H7 (cell line): ENCODE results near the gene CEMIP. TPM values are rescaled to one million over a fixed set of nuclear protein-coding genes. Genes with fewer than 3 reads are reported as not detected.

Source experiments
- DNase-seq: peaks from one replicate; pipeline ENCODE4 v3.0.0; 2012
- H3K27me3 ChIP-seq: 2 replicates; pipeline ENCODE4 v1.6.0; 2011; ENCODE audit warnings: mild to moderate bottlenecking, low read length; ENCODE audit not compliant: control insufficient read depth, insufficient read depth
- H3K36me3 ChIP-seq: replicated peaks from 2 replicates; pipeline ENCODE4 v1.5.1; 2011; ENCODE audit warnings: low read length; ENCODE audit not compliant: control insufficient read depth, insufficient read depth
- H3K4me3 ChIP-seq: 2 replicates; pipeline ENCODE4 v1.5.1; 2011; ENCODE audit warnings: low read depth, mild to moderate bottlenecking, control low read depth, low read length, moderate library complexity; ENCODE audit not compliant: insufficient read depth
- total RNA-seq: library from RNA; depleted of rRNA; stranded (reverse); fragments of >200 nt; shearing (Covaris generic); gene quantifications from 2 replicates; pipeline ENCODE4 v1.2.3, GENCODE V29; 2014

The CEMIP gene
- total RNA-seq, 1 experiment from 2014 or later: 0.03 TPM

DNA sequence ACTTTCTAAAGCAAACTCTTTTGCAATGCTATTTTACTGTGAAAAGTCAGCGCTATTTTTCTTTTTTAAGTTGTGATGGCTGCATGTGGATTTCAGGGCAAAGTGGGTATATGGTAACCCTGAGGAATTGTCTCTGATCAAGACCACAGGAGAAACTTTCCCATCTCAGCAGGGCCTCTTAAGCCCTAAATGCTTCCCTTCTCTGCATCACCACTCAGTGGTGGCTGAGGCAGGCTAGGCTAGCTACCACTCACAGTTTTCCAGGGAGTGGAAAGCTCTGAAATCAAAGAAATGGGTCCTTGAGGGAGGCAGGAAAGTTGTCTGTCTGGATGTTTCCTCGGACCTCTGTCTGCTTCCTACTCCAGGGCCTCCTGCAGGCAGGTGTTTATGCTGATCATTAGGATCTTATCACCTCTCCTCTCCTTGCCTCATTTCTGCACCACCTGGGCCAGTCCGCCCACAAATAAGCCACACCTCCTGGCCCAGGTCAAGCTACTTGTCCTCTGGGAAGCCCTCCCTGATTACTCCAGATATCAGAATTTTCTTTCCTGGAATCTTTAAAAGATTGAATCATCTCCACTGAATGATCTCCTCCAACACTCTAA lies 37.0 kb downstream of the CEMIP start:
- Histone ChIP-seq H3K4me3 (no peak overlapping the region), H3K27me3 (no peaks in the 10 kb centered on the region), H3K36me3 (no peaks in the 10 kb centered on the region)
- no peak for DNase-seq

DNA sequence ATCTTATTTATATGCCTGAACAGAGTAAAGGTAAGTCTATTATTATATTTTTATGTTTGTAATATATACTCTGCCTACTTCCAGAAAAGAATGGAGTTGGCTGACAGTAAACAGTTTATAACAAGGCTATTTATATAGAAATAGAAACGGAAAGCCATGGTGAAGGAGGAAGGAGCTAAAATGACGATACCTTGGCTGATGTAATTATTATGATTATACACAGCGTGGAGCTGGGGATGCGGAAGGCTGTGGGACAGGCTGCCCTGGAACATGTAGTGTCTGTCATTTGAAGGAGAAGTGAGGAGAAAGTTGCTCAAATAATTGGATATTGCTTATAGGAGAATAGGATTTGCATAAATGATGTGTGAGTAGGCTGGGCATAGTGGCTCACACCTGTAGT lies 37.8 kb downstream of the CEMIP start:
- Histone ChIP-seq H3K36me3 (no peaks in the 10 kb centered on the region), H3K4me3 (no peak overlapping the region), H3K27me3 (no peaks in the 10 kb centered on the region)
- DNase-seq: no peak

DNA sequence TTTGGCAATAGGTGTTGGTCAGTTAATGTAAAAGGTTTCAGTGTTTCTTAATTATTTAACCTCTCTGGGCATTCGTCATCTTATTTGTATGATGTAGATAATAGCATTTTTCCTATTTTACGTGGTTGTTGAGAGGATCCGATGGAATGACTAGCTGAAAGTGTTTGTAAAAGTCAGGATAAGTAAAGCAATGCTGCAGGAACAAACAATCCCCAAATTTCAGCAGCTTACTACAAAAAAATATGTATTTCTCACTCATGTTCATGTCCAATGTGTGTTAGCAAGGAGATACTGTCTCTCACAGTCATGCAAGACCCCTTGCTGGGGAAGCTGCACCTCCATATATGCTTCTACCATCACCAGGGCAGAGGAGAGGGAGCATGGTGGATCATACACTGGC lies 38.7 kb downstream of the CEMIP start:
- Histone ChIP-seq H3K27me3 (no peaks in the 10 kb centered on the region), H3K4me3 (no peak overlapping the region), H3K36me3 (no peaks in the 10 kb centered on the region)
- DNase-seq: no peak

DNA sequence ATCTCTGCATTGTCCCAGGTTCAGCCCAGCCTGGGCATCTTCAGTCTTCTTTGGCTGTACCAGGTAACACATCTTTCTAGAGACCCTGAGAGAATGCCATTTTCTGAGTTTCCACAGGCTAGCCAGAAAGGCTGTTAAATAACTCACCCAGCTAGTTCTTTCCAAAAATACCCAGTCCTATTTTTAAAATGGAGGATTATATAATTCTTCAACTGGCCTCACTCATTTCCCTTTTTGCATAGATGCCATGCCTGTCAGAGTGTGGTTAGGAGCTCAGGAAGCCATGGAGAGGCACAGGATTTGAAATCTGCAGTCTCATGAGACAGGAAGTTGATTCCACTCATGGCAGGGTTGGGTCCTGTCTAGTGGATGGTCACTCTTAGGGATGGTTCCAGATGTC lies 39.8 kb downstream of the CEMIP start:
- H3K4me3 ChIP-seq: no peak overlapping the region
- no peaks in the 10 kb centered on the region for H3K36me3 ChIP-seq
- DNase-seq: no peak
- H3K27me3 ChIP-seq: no peaks in the 10 kb centered on the region

DNA sequence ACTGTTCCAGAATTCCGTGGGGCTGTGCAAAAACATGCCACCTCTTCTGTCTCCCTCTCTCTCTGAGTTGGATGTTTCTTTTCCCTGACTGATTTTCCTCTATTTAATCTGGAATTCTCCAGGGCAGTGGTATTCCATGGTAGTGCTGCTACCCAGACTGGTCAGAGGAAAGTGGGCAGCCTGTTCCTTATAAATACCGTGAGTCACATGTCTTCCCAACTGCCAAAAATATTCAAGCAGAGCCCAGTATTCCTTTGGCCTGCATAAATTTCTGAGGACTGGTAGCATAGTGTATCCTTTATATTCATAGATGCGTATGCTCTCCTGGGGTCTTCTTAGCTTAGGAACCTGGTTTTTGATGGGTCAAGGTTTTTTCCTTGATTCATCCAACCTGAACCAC lies 40.9 kb downstream of the CEMIP start:
- H3K4me3 ChIP-seq: no peak overlapping the region
- H3K27me3 ChIP-seq: no peaks in the 10 kb centered on the region
- no peak for DNase-seq
- no peaks in the 10 kb centered on the region for H3K36me3 ChIP-seq

DNA sequence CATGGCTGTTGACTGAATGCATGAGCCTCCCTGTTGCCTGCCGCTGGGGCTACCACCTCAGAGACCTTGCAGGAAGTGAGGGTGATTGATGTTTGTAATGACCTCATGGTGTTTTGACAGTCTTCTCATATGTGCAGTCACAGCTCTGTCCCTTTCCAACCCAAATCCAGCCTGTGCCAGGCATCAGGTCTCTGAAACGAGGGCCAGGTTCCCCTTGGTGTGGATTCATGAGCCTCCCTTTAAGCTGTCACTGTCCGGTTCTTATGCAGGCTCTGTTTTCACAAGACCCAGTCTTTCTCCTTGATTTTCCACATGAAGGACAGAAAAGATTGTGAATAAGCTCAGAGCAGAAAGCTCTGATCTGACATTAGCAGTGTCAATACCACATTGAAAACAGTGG lies 43.1 kb downstream of the CEMIP start:
- no peak for DNase-seq
- Histone ChIP-seq H3K36me3 (no peaks in the 10 kb centered on the region), H3K27me3 (no peaks in the 10 kb centered on the region), H3K4me3 (no peak overlapping the region)

DNA sequence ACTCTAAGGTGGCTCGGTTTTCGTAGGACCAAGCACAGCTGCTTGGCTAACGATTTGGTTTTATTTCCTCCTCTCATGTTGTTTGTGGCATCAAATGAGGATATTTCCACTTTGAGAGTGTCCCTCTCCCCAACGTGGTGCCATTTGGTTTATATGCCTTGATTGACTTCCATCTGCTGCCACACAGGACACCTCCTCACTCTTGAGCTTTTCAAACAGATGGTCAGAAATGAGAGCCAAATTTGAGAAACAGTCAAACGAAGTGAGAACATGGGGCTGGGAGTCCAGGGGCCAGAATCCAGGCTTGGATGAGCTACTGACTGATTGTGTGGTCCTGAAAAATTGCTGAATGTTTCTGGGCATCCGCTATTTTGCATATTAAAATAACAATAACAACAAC lies 43.5 kb downstream of the CEMIP start:
- Histone ChIP-seq H3K4me3 (no peak overlapping the region), H3K36me3 (no peaks in the 10 kb centered on the region), H3K27me3 (no peaks in the 10 kb centered on the region)
- DNase-seq: no peak

DNA sequence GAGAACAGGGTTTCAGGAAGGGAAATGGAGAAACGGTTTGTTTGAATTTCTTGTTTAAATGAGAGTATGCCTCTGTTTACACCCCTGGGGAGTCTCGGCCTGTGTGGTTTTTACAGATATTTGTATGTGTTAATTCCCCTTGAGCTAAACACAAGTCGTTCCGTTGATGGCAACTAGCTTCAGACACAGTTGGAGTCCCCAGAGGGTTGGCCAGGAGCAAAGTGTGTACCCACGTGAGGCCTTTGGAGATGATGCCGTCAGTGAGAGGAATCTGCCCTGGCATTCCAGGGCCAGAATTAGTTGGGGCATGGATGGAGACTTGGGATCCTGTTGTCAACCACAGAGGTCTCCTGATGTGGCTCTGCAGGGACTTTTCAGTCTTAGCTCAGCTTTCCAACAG lies 44.0 kb downstream of the CEMIP start:
- Histone ChIP-seq H3K27me3 (no peaks in the 10 kb centered on the region), H3K36me3 (no peaks in the 10 kb centered on the region), H3K4me3 (no peak overlapping the region)
- no peak for DNase-seq

DNA sequence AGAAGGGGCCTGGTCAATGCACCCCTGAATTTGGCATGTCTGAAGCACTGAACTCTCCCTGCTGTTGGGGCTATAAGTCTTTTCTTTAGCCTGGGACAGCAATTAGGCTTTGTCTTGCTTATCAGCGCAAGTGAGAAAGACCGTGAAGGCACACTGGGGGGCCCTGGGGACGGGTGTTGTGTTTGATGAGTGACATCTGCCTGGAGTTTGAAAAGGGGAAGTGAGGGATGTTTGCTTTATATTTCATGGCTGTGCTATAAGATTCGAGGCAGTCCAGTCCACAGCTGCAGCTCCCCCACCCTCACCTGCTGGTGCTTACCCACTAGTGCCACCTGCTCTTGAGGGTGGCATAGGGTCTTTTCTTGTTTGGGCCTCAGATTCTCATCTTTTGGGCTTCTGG lies 44.8 kb downstream of the CEMIP start:
- Histone ChIP-seq H3K27me3 (no peaks in the 10 kb centered on the region), H3K36me3 (no peaks in the 10 kb centered on the region), H3K4me3 (no peak overlapping the region)
- no peak for DNase-seq

DNA sequence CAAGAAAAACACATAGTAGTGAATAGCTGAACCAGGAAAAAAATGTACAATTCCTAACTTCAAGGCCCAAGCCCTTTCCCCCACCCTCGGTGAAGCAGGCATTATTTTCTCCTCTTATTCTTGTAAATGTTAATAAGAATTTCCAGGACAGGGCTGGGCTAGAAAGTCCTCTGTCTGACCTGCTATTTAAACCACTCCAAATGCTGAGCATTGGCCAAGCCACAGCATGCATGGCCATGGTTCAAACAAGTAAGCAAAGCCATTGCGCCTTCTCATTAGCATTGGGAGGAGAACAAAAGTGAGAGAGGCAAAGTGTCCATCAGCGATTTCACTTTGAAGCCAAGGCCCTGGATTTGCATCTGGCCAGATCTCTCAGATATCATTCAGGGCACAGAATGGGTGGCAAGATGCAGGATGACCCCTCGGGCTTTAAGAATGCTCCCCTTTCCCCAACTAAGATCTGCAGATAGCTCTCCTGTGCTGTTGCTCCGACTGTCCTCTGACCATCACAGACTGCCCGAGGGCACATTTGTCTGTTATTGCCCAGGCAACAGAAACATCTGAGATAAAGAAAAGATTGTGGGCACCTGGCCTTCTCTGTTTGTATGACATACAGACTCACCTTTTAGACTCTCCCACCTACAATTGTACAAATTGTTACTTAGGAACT lies 46.3 kb downstream of the CEMIP start:
- Histone ChIP-seq H3K27me3 (no peaks in the 10 kb centered on the region), H3K36me3 (no peaks in the 10 kb centered on the region), H3K4me3 (no peak overlapping the region)
- no peak for DNase-seq

DNA sequence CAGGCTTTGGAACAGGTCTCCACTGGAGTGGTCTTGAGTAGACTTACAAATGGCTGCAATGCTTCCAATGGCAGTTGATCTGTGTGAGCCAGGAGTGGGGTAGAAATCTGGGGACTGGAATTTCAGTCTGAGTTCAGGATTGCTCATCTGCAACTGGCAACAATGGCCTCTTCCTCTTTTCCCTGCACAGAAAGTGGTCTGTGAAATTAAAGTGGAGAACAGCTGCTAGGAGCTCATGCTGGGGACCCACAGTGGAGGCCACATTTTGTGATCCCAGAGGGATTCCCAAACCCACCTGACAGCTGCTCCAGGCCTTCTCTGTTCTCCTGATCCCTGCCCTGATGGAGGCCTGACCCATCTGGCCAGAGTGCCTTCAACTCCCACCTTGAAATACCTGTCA lies 49.6 kb downstream of the CEMIP start:
- Histone ChIP-seq H3K27me3 (no peaks in the 10 kb centered on the region), H3K4me3 (no peak overlapping the region)
- DNase-seq: no peak

DNA sequence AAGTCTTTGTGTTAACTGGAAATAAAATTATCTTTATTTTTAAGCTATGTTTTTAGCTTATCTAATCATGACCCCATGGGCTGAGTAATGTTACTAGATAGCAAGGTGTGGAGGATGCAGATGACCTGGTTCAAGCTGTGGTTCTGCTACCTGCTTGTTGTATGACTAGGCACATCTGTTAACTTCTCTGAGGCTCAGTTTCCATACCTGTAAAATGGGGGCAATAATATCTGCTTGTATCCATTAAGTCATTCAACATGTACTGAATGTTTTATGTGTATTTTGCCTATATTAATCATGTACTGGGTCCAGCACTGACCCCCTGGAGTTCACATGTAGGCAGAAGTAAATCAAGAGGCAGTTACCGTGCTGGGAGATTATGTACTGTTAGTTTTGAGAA lies 51.5 kb downstream of the CEMIP start:
- Histone ChIP-seq H3K27me3 (no peaks in the 10 kb centered on the region), H3K4me3 (no peak overlapping the region), H3K36me3 (no peaks in the 10 kb centered on the region)
- DNase-seq: no peak

More for the DNA sequence above, 49.6 kb downstream of the CEMIP start:
- no peaks in the 10 kb centered on the region for H3K36me3 ChIP-seq

DNA sequence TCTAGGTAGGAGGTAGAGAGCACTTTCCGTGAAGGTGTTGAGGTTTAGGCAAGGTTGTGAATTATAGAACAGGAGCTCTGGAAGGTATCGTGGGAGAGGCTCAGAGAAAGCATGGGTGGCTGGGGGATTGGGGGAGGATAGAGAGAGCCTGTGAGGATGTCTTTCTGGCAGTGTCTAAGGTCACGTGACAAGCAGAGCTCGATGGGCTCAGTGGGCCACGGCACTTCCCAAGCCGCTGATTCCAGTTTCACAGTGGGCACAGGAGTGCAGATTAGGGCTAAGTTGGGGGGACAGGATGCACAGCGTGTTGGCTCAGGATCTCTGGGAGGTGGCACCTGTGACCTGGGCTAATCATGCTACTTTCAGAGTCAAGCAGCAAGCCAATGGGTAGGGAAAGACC lies 52.0 kb downstream of the CEMIP start:
- Histone ChIP-seq H3K36me3 (no peaks in the 10 kb centered on the region), H3K4me3 (no peak overlapping the region), H3K27me3 (no peaks in the 10 kb centered on the region)
- no peak for DNase-seq

DNA sequence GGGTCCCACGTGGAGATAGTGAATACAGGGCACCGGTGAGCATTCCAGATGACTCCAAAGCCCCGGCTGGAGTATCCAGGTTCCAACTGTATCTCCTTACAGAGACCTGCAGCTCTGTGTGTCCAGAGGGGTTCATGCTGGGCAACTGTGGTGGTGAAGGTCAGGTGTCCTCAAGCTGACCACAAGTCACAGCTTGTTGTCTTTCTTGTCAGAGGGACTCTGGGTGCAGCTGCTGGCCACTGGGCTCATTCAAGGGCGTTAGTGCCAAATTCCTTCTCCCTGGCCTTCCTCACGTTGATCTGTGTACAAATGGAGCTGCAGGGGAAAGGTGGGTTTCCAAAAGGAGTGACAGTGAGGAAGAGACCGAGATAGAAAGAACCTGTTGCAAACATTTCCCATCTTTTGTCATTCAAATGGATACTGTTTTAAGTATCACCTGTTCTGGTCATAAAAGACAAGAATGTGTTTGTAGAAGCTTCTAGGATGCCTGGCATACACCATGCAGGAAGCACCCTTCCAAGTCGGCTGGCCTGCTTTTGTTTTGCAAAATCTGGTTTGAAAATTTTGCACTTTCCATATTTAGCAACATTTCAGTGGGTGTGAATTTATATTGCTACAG lies 52.5 kb downstream of the CEMIP start:
- Histone ChIP-seq H3K27me3 (no peaks in the 10 kb centered on the region), H3K36me3 (no peaks in the 10 kb centered on the region), H3K4me3 (no peak overlapping the region)
- DNase-seq: no peak

DNA sequence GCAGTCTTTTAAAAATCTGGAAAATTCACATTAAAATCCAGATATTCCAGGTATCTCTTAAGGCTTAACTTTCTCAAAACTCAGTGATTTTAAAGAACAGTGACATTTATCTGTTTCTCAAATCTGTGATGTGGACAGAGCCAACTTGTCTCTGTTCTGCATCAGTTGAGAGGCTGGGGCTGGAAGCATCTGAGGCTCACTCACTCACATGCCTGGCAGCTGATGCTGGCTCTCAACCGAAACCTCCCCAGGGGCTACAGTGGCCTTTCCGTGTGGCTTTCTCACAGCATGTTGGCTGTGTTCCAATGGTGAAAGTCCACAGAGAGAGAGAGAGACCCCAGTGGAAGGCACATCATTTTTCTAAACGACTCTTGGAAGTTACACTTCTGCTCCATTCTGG lies 53.5 kb downstream of the CEMIP start:
- no peak for DNase-seq
- Histone ChIP-seq H3K27me3 (no peaks in the 10 kb centered on the region), H3K4me3 (no peak overlapping the region), H3K36me3 (no peaks in the 10 kb centered on the region)
